RWPE2 (cell line): Measurements from ENCODE around the gene S100A9.

ENCODE experiments used
- ATAC-seq: fragments of 200-7000 bp; cut with Tn5 transposase; 3 replicates; pipeline ENCODE4 v1.9.1; 2021; ENCODE audit warnings: low read depth
- DNase-seq: peaks from one replicate; pipeline ENCODE4 v3.0.0-alpha.2; 2020; ENCODE audit warnings: low spot score
- H3K27ac ChIP-seq: fragments of 450-650 bp; 2 replicates; pipeline ENCODE4 v1.5.1; 2017; ENCODE audit warnings: mild to moderate bottlenecking; ENCODE audit not compliant: poor library complexity, severe bottlenecking
- H3K27me3 ChIP-seq: fragments of 250-450 bp; sonication (Bioruptor Pico); 2 replicates; pipeline ENCODE4 v1.5.1; 2021; ENCODE audit warnings: mild to moderate bottlenecking, moderate library complexity; ENCODE audit not compliant: insufficient read depth, poor library complexity, severe bottlenecking
- H3K36me3 ChIP-seq: fragments of 250-450 bp; sonication (Bioruptor Pico); 2 replicates; pipeline ENCODE4 v1.5.1; 2020; ENCODE audit warnings: low read depth, mild to moderate bottlenecking, moderate library complexity
- H3K4me1 ChIP-seq: fragments of 250-450 bp; sonication (Bioruptor Pico); 2 replicates; pipeline ENCODE4 v1.5.1; 2021; ENCODE audit warnings: mild to moderate bottlenecking, moderate library complexity; ENCODE audit not compliant: insufficient read depth, poor library complexity, severe bottlenecking
- H3K4me3 ChIP-seq: fragments of 250-450 bp; sonication (Bioruptor Pico); 2 replicates; pipeline ENCODE4 v1.5.1; 2021; ENCODE audit warnings: mild to moderate bottlenecking, moderate library complexity; ENCODE audit not compliant: severe bottlenecking
- H3K9me3 ChIP-seq: fragments of 250-450 bp; sonication (Bioruptor Pico); 2 replicates; pipeline ENCODE4 v1.5.1; 2021; ENCODE audit warnings: mild to moderate bottlenecking, moderate library complexity; ENCODE audit not compliant: severe bottlenecking
- CTCF ChIP-seq: fragments of 450-650 bp; IDR thresholded peaks from one replicate; pipeline ENCODE4 v1.5.1; 2017; ENCODE audit warnings: mild to moderate bottlenecking, moderate library complexity; ENCODE audit not compliant: poor library complexity, severe bottlenecking

Gene S100A9

GRCh38 chr1:153357076-153357852 lies 390 bp upstream of the S100A9 start:
- Histone ChIP-seq H3K4me1 (peaks cover 16% of the 10 kb centered on the region), H3K9me3 (no peaks in the 10 kb centered on the region), H3K27me3 (no peaks in the 10 kb centered on the region), H3K4me3 (no peak overlapping the region), H3K27ac (peak overlapping the region; percentile 86), H3K36me3 (no peaks in the 10 kb centered on the region)
- no peak for TF ChIP-seq CTCF
- DNase-seq (peak; percentile 90), ATAC-seq (peak; percentile 85)

GRCh38 chr1:153358691-153358975 lies 979 bp downstream of the S100A9 start:
- ATAC-seq (no peak), DNase-seq (no peak)
- Histone ChIP-seq H3K27ac (peak overlapping the region; percentile 86), H3K4me1 (peaks cover 16% of the 10 kb centered on the region), H3K9me3 (no peaks in the 10 kb centered on the region), H3K4me3 (no peak overlapping the region), H3K27me3 (no peaks in the 10 kb centered on the region), H3K36me3 (no peaks in the 10 kb centered on the region)
- TF ChIP-seq CTCF: no peak

GRCh38 chr1:153359241-153359640 lies 1.6 kb downstream of the S100A9 start:
- no peaks in the 10 kb centered on the region for H3K36me3 ChIP-seq
- no peak for TF ChIP-seq CTCF
- H3K4me3 ChIP-seq: no peak overlapping the region
- ATAC-seq (no peak), DNase-seq (no peak)
- H3K27me3 ChIP-seq: no peaks in the 10 kb centered on the region
- H3K4me1 ChIP-seq: peaks cover 17% of the 10 kb centered on the region
- H3K9me3 ChIP-seq: no peaks in the 10 kb centered on the region
- H3K27ac ChIP-seq: no peak overlapping the region

GRCh38 chr1:153360190-153360589 lies 2.5 kb downstream of the S100A9 start:
- H3K27ac ChIP-seq: no peak overlapping the region
- ATAC-seq (no peak), DNase-seq (no peak)
- H3K9me3 ChIP-seq: no peaks in the 10 kb centered on the region
- peaks cover 27% of the 10 kb centered on the region for H3K4me1 ChIP-seq
- H3K4me3 ChIP-seq: no peak overlapping the region
- H3K27me3 ChIP-seq: no peaks in the 10 kb centered on the region
- H3K36me3 ChIP-seq: no peaks in the 10 kb centered on the region
- TF ChIP-seq CTCF: no peak
